CD4-positive, alpha-beta T cell treated with Interleukin-21 for 1 hour (primary cell): ENCODE data around the gene CCDC87.
"Not testable (repeated sequence)": the region's sequence is repeated elsewhere in the genome, so short reads cannot be mapped to it uniquely, and the experiment has no call there.

Source experiments
- DNase-seq: peaks from one replicate; pipeline ENCODE4 v3.0.0-alpha.2; 2020

The CCDC87 gene

GRCh38 chr11:66548774-66549630, 43.9 kb downstream of the CCDC87 start:
- no peak for DNase-seq

- DNase-seq, result no peak
Measured at GRCh38 chr11:66548041-66548440, 44.8 kb downstream of the CCDC87 start.

- no peak for DNase-seq
Measured at GRCh38 chr11:66547662-66548009, 45.2 kb downstream of the CCDC87 start.

GRCh38 chr11:66546966-66547661, 45.7 kb downstream of the CCDC87 start:
- no peak for DNase-seq

- peak; percentile 21 for DNase-seq
Measured at GRCh38 chr11:66546368-66546965, 46.4 kb downstream of the CCDC87 start, which contains the start of gene ACTN3. Gene ACTN3 (plus strand): TSS chr11:66546903. CDS start chr11:66546938, 35 bp downstream.

GRCh38 chr11:66545701-66546367, 47.0 kb downstream of the CCDC87 start, which contains the start of gene ZDHHC24:
Gene ZDHHC24 (minus strand): TSS chr11:66546048. CDS start chr11:66546003, 45 bp downstream.
- peak; percentile 91 for DNase-seq

- not testable (repeated sequence) for DNase-seq
Measured at GRCh38 chr11:66544952-66545351, 47.9 kb downstream of the CCDC87 start.

- peak; percentile 82 for DNase-seq
Measured at GRCh38 chr11:66543263-66544107, 49.4 kb downstream of the CCDC87 start.

- no peak for DNase-seq
Measured at GRCh38 chr11:66542362-66542761, 50.5 kb downstream of the CCDC87 start.

GRCh38 chr11:66541892-66542291, 51.0 kb downstream of the CCDC87 start:
- DNase-seq, result no peak

GRCh38 chr11:66540598-66540997, 52.3 kb downstream of the CCDC87 start:
- DNase-seq, result not testable (repeated sequence)
